ENCODE results near the gene DLGAP4.

- TF ChIP-seq, protein P1, sequence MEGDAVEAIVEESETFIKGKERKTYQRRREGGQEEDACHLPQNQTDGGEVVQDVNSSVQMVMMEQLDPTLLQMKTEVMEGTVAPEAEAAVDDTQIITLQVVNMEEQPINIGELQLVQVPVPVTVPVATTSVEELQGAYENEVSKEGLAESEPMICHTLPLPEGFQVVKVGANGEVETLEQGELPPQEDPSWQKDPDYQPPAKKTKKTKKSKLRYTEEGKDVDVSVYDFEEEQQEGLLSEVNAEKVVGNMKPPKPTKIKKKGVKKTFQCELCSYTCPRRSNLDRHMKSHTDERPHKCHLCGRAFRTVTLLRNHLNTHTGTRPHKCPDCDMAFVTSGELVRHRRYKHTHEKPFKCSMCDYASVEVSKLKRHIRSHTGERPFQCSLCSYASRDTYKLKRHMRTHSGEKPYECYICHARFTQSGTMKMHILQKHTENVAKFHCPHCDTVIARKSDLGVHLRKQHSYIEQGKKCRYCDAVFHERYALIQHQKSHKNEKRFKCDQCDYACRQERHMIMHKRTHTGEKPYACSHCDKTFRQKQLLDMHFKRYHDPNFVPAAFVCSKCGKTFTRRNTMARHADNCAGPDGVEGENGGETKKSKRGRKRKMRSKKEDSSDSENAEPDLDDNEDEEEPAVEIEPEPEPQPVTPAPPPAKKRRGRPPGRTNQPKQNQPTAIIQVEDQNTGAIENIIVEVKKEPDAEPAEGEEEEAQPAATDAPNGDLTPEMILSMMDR (IDR thresholded peaks at IDR 0.05): no peak
- no peak for TF ChIP-seq POLR2A (IDR thresholded peaks at IDR 0.05)
Observed at GRCh38 chr20:36350439-36350838, 44.3 kb downstream of the DLGAP4 start.

All from body of pancreas (tissue), 4 donors.